HG02678 (cell line): ENCODE results near the gene IL21R.
"Not testable (repeated sequence)": the region's sequence is repeated elsewhere in the genome, so short reads cannot be mapped to it uniquely, and the experiment has no call there.

ENCODE experiments used
- ATAC-seq: cut with Tn5 transposase; IDR thresholded peaks from one replicate; pipeline ENCODE4 v1.9.1; 2021; ENCODE audit warnings: mild to moderate bottlenecking, moderate library complexity; ENCODE audit not compliant: unreplicated experiment

IL21R gene

DNA sequence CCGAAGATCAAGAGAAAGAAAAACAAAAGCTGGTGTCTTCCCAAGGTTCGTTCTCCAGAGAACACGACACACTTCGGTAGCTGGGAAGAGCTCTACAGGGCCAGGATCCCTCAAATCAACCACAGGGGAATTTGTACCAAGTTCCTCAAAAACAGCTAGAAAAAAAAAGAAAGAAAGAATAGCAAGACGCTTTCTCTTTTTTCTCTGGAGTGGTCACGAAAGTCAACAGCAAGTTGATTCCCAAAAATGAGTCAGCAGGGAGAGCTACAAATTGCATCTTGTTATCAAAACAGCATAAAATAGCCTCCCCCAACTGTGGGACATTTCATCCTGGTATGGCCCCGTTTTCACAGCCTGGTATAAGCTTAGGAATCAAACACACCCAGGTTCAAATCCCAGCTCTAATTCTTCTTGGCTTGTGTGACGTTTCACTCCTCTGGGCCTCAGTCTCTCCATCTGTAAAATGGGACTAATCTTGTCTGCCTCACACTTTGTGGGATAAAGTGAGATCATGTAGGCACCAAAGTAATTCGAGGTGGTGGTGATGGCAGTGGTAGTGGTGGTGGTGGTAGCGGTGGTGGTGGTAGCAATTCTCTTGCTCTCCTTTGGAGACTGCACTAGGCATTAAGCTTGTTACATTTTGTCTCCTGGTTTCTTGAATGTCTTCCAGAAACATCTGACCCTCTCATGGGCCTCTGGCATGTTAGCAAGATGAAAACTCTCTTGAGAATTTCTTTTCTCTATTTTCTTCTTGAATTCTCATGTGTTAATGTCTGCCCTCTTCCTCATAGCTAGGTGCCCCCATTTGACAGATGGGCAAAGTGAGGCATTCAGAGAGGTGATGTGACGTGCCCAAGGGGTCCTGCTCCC, 988 bp upstream of the IL21R start:
- ATAC-seq: no peak

DNA sequence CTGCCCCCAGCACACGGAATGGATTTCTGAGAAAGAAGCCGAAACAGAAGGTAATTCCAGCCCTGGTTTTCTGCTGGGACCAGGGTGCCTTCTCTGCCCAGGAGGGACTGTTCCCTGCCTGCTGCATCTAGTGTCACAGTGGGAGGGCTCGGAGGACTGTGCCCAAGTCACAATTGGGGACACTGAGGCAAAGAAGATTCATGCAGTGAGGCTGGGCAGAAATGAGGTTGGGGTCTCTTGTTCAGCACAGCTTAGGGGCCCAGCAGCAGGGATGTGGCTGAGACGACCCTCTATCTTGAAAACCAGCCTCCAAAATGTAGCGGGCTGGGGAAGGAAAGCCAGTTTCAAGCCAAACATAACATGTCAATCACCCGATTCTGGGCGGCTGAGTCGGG, 592 bp downstream of the IL21R start:
- ATAC-seq: no peak

DNA sequence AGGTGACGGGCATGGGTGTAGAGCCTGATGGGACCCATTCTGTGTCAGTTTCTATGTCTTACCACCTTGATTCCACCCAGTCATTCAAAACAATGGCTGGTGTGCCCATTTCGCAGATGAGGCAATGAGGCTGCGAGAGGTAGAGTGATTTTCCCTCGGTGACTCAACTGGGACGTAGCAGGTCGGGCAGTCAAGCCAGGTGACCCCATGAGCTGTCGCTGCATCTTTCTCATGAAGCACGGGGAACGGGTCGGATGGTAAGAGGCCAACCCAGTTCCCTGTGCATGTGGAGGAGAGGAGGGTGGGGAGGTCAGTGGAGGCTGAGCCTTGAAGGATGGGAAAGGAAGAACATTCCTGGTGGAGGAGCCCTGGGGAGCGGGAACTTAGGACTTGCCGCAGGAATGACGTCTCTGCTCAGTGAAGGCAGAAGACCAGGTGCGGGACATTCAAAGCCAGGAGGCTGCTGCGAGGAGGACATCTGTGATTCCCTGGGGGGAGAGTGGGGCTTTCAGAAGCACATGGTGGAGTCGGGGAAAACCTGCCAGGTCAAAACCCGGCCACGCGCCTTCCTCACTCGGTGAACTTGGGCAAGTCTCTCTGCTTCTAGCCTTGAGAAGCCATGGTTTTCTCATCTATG, 1.1 kb downstream of the IL21R start:
- no peak for ATAC-seq

DNA sequence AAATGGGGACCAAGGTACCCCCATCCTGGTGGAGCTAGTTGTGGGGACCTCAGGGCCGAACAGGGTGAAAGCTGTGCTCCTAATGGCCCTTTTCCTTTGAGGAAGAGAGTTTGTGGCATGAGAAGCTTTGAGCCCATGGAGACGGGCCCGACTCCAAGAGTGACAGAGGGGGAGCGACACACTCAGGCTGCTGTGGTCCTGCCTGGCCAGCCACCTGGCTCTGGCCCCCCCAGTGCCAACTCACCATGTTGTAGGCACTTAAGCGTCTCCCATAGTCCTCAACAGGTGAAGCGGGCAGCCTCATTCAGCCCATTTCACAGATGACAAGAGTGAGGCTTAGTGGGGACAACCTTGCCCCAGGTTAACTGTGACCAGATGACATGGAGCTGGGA, 1.6 kb downstream of the IL21R start:
- no peak for ATAC-seq

DNA sequence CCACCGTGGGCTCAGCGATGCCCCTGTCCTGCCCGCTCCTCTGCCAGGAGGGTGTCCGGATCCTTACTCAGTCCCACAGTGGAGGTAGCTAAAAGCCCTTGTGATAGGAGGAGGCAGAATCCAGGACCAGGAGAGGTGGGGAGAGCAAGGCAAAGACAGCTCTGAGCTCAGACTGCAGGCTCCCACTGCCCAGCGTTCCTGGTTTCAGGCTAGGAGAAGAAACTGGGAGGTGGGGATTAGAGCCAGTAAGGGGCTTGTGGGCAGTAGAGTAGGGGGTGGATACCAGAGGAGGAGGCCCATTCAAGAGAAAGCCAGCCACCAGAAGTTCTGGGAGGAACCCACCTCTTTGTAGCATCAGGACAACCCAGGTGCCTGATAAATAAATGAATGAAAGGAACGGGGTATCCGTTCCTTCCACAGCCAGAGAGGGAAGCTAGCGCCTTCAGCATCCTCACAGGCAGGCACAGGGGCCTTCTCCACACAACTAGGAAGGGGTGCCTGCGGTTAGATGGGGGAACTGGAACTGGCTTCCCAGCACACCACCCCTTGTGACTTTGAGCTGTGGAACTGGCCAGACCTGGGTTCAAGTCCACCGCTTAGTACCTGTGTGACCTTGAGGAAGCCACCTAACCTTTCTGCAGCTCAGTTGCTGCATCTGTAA, 2.3 kb downstream of the IL21R start:
- ATAC-seq: no peak

DNA sequence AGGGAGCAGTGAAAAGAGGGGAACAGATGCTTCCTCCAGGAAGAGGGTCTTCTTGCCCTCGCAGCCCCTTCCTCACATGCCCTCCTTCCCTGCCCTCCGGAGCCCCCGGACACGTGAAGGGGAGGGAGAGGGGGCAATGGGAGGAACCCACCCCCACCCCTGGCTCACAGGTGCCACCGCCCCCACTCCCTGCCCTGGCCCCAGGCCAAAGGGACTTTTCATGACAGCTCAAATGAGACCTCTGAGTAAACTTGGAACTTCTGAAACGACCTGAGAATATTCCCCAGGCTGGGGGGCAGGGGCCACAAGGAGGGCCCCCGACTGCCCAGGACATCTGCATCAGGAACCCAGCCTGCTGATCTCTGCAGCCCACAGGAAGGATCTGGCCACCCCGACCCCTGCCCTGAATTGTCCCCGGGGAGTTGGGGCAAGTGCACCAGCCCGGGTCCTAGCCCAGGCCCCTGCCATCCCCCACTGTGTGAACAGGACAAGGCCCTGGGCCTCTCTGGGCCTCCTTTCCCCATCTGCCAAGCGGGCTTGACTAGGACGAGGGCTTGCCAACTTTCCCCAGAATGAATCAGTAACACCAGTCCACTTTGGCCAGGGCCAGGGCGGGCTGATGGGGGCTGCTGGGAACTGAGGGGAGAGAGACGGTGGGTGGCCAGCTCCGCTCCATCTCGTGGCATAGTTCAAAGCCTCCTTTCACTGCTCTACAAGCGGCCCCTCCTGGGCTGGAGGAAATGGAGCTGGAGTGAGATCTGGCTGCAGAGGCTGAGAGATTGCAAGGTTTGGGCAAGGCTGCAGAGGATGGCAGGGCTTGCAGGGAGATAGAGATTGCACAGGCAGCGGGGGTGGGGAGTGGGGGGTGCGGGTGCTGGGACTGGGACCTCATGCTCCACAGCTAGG, 3.8 kb downstream of the IL21R start:
- ATAC-seq: no peak

DNA sequence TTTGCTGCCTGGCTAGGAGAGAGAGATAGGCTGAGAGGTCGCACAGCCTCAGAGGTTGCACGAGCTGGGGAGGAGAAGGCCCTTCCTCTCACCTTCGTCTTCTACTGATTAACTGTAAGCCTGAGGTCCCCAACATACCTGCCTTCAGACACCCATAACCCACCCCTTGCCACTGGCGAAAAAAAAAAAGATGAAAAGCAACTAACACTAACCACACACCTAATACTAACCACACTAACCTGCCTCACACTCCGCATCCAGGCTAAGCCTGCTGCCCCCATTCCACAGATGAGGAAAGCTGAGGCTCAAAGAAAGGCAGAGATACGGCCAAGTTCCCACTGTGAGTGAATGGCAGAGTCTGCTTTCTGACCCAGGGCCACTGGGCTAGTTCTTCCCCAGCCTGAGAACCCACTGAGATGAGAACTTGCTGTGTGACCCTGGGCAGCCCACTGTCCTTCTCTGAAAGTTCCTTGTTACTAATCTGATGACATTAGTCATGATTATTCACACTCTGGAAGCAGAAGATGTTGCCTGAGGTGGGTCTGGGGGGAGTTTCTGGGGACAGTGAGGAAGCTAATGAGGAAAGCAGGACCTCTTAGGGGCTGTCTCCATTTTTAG, 4.6 kb downstream of the IL21R start:
- ATAC-seq: no peak

DNA sequence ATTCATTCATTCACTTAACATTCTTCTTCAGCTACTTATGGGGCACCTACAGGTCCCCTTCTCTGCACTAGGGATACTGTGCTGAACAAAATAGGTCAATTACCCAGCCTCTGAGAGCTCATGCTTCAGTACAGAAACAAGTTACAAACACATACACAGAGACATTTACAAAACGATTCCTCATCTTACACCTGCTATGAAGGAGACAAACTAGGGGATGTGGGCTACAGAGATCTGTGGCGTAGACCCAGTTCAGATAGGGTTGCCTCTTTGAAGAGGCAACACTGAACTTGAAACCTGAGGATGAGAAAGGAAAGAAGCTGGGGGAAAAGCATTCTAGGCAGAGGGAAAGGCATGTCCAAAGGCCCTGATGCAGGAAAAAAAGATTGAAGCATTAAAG, 5.2 kb downstream of the IL21R start:
- no peak for ATAC-seq

DNA sequence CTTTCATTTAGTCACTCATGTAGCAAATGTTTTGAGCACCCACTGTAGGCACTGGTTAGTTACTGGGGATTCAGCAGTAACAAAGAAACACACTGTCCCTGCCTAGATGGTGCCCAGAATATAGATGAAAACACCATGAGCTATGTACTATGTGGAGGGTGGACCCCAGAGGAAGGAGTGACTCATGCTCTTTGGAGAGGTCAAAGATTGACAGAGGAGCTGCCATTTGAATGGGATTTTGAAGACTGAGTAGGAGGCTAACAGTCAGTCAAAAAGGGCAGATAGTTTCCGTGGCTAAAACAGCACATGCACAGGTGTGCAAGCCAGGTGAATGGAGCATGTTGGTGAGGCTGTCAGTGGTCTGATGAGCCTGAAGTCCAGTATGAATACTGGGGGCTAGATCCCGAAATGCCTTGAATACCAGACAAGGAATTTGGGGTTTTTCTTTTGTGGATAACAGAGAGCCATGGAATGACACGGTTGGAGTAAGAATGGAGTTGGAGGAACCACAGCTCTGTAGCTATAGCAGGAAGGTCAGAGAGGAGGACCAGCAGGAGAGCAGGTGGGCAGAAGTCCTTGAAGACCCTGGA, 6.1 kb downstream of the IL21R start:
- peak; percentile 43 for ATAC-seq

DNA sequence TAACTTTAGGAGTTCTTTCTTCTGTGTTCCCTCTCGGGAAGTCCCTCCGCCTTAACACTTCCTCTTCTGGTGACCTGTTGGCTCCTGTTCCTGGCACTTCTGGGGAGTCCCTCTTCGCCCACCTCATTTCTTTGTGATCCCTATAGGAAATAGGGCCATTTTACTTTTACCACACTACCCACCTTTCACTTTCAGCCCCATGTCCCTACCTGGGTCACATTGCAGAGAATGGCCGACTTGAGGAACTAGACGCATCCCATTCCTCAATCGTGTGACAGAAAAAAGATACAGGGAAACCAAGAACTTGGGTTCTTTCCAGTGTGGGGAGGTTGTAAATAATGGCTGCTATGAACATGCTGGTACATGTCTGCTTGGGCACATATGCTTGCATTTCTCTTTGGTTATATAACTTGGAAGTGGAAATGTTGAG, 6.6 kb downstream of the IL21R start:
- ATAC-seq: no peak

DNA sequence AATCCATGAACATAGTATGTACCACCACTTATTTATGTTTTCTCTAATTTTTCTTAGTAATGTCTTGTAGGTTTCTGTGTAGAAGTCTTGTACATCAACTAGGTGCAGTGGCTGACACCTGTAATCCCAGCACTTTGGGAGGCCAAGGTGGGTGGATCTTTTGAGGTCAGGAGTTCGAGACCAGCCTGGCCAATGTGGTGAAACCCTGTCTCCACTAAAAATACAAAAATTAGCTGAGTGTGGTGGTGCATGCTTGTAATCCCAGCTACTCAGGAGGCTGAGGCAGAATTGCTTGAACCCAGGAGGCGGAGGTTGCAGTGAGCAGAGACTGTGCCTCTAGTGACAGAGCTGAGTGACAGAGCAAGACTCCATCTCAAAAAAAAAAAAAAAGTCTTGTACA, 8.0 kb downstream of the IL21R start:
- ATAC-seq: not testable (repeated sequence)

DNA sequence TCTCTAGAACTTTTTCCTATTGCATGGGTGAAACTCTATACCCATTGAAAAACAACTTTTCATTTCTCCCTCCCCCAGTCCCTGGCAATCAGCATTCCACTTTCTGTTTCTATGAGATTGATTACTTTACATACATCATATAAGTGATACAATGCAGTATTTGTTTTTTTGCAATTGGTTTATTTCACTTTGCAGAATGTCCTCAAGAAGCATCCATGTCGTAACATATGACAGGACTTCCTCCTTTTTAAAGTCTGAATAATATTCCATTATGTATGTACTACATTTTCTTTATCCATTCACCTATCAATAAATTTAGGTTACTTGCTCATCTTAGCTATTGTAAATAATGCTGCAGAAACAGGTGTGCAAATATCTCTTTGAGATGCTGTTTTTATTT, 8.8 kb downstream of the IL21R start:
- no peak for ATAC-seq

DNA sequence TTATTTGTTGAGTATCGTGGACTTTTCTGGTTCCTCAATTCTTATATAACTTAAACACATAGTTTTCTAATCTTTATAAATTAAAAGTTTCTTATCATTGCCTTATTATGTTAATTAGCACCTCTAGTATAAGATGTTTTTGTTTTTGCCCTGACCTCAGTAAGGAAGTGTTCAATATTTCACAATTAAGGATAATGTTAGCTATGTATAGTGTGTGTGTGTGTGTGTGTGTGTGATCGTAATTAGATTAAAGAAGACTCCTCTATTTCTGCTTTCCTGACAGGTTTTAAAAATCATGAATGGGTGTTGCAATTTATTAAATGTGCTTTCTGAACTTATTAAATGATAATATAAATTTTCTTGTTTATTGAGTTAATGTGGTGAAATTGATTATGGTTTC, 12.0 kb downstream of the IL21R start:
- no peak for ATAC-seq

DNA sequence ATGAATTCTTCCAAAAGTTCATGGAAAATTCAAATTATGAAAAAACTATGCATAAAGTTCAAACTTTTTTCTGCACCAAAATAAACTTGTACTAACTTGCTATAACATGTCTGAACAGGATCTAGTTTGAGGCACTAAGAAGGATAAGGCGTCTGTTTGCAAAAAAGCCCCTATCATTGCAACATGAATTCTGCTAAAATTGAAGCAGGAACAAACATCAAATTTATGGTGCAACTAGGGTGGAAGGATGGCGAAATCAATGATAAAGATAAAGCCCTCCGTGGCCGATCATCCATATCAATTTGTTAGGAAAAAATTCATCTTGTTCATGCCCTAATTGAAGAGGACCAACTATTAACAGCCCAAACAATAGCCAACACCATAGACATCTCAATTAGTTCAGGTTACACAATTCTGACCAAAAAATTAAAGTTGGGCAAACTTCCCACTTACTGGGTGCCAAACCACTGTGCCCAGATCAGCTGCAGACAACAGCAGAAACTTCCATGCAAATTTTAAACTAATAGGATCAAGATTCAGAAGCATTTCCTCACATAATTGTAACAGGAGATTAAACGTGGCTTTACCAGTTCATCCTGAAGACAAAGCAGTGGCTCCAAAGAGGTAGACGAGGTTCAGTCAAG, 12.9 kb downstream of the IL21R start:
- ATAC-seq: no peak

DNA sequence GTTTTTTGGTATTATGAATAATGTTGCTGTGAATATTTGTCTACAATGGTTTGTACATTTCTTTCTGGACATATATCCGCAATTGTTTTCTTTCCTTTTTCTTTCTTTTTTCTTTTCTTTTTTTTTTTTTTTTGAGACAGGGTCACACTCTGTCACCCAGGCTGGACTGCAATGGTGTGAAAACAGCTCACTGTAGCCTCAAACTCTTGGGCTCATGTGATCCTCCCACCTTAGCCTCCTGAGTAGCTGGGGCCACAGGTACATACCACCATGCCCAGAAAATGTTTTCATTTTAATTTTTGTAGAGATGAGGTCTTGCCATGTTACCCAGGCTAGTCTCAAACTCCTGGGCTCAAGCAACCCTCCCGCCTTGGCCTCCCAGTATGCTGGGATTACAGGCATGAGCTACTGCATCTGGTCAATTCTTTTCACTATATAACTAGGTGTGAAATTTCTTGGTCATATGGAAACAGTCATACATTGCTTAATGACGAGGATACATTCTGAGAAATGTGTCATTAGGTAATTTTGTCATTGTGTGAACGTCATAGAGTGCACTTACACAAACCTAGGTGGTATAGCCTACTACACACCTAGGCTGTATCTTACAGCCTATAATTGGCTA, 15.2 kb downstream of the IL21R start:
- ATAC-seq: no peak

DNA sequence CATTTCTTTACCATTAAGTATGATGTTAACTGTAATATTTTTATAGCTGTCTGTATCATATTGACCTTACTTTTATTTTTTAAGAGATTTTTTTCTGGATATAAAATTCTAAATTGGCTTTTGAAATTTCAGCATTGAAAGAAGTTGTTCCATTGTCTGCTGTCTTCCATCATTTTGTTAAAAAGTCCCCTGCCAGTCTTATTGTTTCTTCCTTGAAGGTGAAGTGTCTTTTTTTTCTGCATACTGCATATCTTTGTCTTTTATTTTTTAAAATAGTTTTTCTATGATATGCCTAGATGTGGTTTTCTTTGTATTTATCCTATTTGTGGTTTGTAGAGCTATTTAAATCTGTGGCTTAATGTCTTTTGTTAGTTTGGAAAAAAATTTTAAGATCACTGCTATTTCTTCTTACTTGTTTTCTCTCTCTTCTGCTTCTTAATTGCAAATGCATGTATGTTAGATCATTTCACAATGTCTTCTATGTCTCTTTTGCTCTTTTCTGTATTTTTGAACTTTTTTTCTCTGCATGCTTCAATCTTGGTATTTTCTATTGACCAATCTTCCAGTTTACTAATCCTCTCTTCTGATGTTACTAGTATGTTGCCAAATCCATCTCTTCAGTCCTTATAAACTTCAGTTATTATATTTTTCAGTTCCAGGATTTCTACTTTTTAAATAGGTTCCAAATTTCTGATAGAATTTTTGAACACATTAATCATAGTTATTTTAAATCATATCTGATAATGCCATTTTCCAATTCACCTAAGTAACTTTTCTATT, 20.2 kb downstream of the IL21R start:
- ATAC-seq: no peak

DNA sequence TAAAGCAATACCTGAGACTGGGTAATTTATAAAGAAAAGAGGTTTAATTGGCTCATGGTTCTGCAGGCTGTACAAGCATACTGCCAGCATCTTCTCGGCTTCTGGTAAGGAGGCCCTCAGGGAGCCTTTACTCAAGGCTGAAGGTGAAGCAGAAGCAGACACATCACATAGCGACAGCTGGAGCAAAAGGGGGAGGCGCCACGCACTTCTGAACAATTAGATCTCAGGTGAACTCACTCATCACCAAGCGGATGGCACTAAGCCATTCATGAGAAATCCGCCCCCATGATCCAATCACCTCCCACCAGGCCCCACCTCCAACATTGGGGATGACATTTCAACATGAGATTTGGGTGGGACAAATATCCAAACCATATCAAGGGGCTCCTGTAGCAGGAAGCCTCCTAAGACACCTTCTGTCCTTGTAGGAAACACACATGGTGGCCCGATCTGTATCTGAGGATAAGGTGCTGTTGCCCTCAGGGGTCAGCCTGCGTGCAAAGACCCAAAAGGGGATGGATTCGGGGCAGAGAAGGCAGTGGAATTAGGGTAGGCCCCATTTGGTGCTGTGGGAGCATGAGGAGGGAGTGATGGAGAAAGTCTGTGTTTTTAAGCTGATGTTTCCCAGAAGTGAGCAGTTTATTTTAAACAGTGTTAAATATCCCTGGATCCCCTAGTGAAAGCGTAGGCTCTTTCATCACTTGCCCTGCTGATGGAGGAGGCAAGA, 23.0 kb downstream of the IL21R start:
- ATAC-seq: no peak

DNA sequence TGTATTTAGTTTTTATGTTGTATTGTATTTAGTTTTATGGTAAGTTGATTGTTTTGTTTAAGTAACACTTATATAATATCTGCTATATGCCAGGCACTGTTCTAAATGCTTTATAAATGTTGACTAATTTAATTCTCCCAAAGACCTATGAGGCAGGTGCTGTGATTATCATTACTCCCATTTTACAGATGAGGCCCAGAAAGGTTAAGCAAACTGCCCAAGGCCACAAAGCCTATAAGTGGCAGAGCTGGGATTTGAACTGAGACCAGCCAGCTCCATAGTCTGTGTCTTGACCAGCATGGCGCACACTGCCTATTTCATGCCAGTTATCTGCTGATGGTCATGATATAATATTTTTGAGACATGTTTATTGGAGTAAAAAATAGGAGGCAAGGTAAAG, 24.0 kb downstream of the IL21R start:
- ATAC-seq: no peak
